DND-41 (cell line): ENCODE results near the gene DHRS3.

Source experiments
- ATAC-seq: fragments of 200-7000 bp; cut with Tn5 transposase; 3 replicates; pipeline ENCODE4 v1.9.1; 2021; ENCODE audit warnings: low read depth; ENCODE audit not compliant: insufficient read depth
- DNase-seq: peaks from one replicate; pipeline ENCODE4 v3.0.0-alpha.2; 2020
- H2AFZ ChIP-seq: 2 replicates; pipeline ENCODE4 v1.6.0; 2012; ENCODE audit warnings: low read depth, low read length
- H3K27ac ChIP-seq: 2 replicates; pipeline ENCODE4 v1.5.1; 2012; ENCODE audit warnings: low read length, inconsistent platforms
- H3K27me3 ChIP-seq: fragments of 200-600 bp; sonication (generic); 2 replicates; pipeline ENCODE4 v1.6.0; 2012; ENCODE audit warnings: low read length, mild to moderate bottlenecking, inconsistent platforms; ENCODE audit not compliant: insufficient read depth, poor library complexity
- H3K36me3 ChIP-seq: 2 replicates; pipeline ENCODE4 v1.5.1; 2012; ENCODE audit warnings: low read length, inconsistent platforms; ENCODE audit not compliant: insufficient read depth
- H3K4me1 ChIP-seq: 2 replicates; pipeline ENCODE4 v1.5.1; 2012; ENCODE audit warnings: mild to moderate bottlenecking, low read length; ENCODE audit not compliant: insufficient read depth
- H3K4me2 ChIP-seq: 2 replicates; pipeline ENCODE4 v1.6.0; 2012; ENCODE audit warnings: mild to moderate bottlenecking, moderate library complexity, low read length, inconsistent platforms; ENCODE audit not compliant: insufficient read depth
- H3K4me3 ChIP-seq, 2 experiments: fragments of 200-600 bp in 1 of 2; shearing (Covaris generic) in 1 of 2; 2 replicates each; pipeline ENCODE4 v1.5.1; 2012 to 2016; ENCODE audit warnings: inconsistent platforms in 2 of 2, low read length in 2 of 2, mild to moderate bottlenecking in 2 of 2, low read depth in 1 of 2, moderate library complexity in 1 of 2
- H3K79me2 ChIP-seq: 2 replicates; pipeline ENCODE4 v1.6.0; 2012; ENCODE audit warnings: low read length, inconsistent platforms; ENCODE audit not compliant: insufficient read depth
- H3K9ac ChIP-seq: 2 replicates; pipeline ENCODE4 v1.6.0; 2012; ENCODE audit warnings: low read depth, mild to moderate bottlenecking, inconsistent platforms, low read length, moderate library complexity
- H3K9me3 ChIP-seq: 2 replicates; pipeline ENCODE4 v1.5.1; 2012; ENCODE audit warnings: low read length, moderate library complexity, mild to moderate bottlenecking, inconsistent platforms; ENCODE audit not compliant: insufficient read depth, severe bottlenecking
- H4K20me1 ChIP-seq: 2 replicates; pipeline ENCODE4 v1.6.0; 2012; ENCODE audit warnings: low read length; ENCODE audit not compliant: insufficient read depth
- CTCF ChIP-seq: IDR thresholded peaks from 2 replicates; pipeline ENCODE4 v1.5.1; 2012; ENCODE audit warnings: borderline replicate concordance, low read length, moderate library complexity, mild to moderate bottlenecking; ENCODE audit not compliant: poor library complexity, severe bottlenecking; ENCODE audit errors: extremely low read depth
- EZH2 ChIP-seq: IDR thresholded peaks from 3 replicates; pipeline ENCODE4 v1.6.1; 2012; ENCODE audit warnings: borderline replicate concordance, low read depth, mild to moderate bottlenecking, moderate library complexity, low read length, inconsistent platforms; ENCODE audit not compliant: severe bottlenecking

The DHRS3 gene

GRCh38 chr1:12629511-12629956 is 11.5 kb upstream of the DHRS3 start:
- ATAC-seq (no peak), DNase-seq (no peak)
- H2AFZ ChIP-seq: no peak overlapping the region
- no peaks in the 10 kb centered on the region for H3K9me3 ChIP-seq
- TF ChIP-seq CTCF (no peak), EZH2 (no peak)
- no peak overlapping the region for H3K4me3 ChIP-seq
- H3K9ac ChIP-seq: no peak overlapping the region
- H3K4me1 ChIP-seq: no peaks in the 10 kb centered on the region
- no peaks in the 10 kb centered on the region for H3K79me2 ChIP-seq
- no peak overlapping the region for H3K27ac ChIP-seq
- no peaks in the 10 kb centered on the region for H3K27me3 ChIP-seq
- H4K20me1 ChIP-seq: no peaks in the 10 kb centered on the region
- no peaks in the 10 kb centered on the region for H3K36me3 ChIP-seq
- H3K4me2 ChIP-seq: no peak overlapping the region

GRCh38 chr1:12627296-12627695 is 9.3 kb upstream of the DHRS3 start:
- no peak overlapping the region for H2AFZ ChIP-seq
- no peak for ATAC-seq
- H3K27me3 ChIP-seq: no peaks in the 10 kb centered on the region
- no peak for TF ChIP-seq EZH2
- no peak for TF ChIP-seq CTCF
- H3K36me3 ChIP-seq: no peaks in the 10 kb centered on the region
- H3K9ac ChIP-seq: no peak overlapping the region
- H3K4me1 ChIP-seq: no peaks in the 10 kb centered on the region
- no peaks in the 10 kb centered on the region for H3K79me2 ChIP-seq
- no peaks in the 10 kb centered on the region for H4K20me1 ChIP-seq
- H3K4me2 ChIP-seq: no peak overlapping the region
- DNase-seq: no peak
- no peaks in the 10 kb centered on the region for H3K9me3 ChIP-seq
- no peak overlapping the region for H3K4me3 ChIP-seq
- no peak overlapping the region for H3K27ac ChIP-seq

- no peaks in the 10 kb centered on the region for H4K20me1 ChIP-seq
- TF ChIP-seq EZH2 (no peak), CTCF (no peak)
- peaks cover 3% of the 10 kb centered on the region for H3K4me1 ChIP-seq
- H3K4me2 ChIP-seq: no peak overlapping the region
- no peaks in the 10 kb centered on the region for H3K27me3 ChIP-seq
- ATAC-seq (peak; percentile 58; the same call in 2 of the 3 replicates), DNase-seq (no peak)
- no peak overlapping the region for H3K27ac ChIP-seq
- no peak overlapping the region for H2AFZ ChIP-seq
- no peaks in the 10 kb centered on the region for H3K36me3 ChIP-seq
- H3K9me3 ChIP-seq: no peaks in the 10 kb centered on the region
- H3K9ac ChIP-seq: no peak overlapping the region
- H3K79me2 ChIP-seq: no peaks in the 10 kb centered on the region
- no peak overlapping the region for H3K4me3 ChIP-seq
Measured at GRCh38 chr1:12626888-12627287, 8.9 kb upstream of the DHRS3 start.

GRCh38 chr1:12625276-12625675 is 7.3 kb upstream of the DHRS3 start:
- no peak for DNase-seq
- Histone ChIP-seq H3K79me2 (no peaks in the 10 kb centered on the region), H3K9ac (no peak overlapping the region), H4K20me1 (no peaks in the 10 kb centered on the region), H3K27me3 (no peaks in the 10 kb centered on the region), H3K4me3 (no peak overlapping the region), H2AFZ (no peak overlapping the region), H3K4me1 (peaks cover 19% of the 10 kb centered on the region), H3K36me3 (no peaks in the 10 kb centered on the region), H3K27ac (no peak overlapping the region), H3K4me2 (no peak overlapping the region), H3K9me3 (no peaks in the 10 kb centered on the region)
- TF ChIP-seq CTCF: no peak
- TF ChIP-seq EZH2: no peak
- no peak for ATAC-seq
